Breast epithelium (tissue), 4 donors: ENCODE measurements around the gene CDC14A. TPM values are rescaled to one million over a fixed set of nuclear protein-coding genes. Genes with fewer than 3 reads are reported as not detected.

ENCODE experiments used
- DNase-seq, 2 donors: peaks; one replicate each; pipeline ENCODE4 v3.0.0-alpha.2; 2019; ENCODE audit warnings: low spot score in 2 of 2
- H3K27ac ChIP-seq, 2 donors: fragments of 200-600 bp; sonication (generic) in 1 of 2; one replicate each; pipeline ENCODE4 v1.5.1; 2016 to 2019; ENCODE audit warnings: mild to moderate bottlenecking in 1 of 2
- H3K27me3 ChIP-seq, 2 donors: fragments of 200-600 bp; sonication (generic) in 1 of 2; one replicate each; pipeline versions ENCODE4 v1.5.1 to v1.6.0; 2017 to 2019; ENCODE audit warnings: control low read depth in 1 of 2, mild to moderate bottlenecking in 1 of 2
- H3K36me3 ChIP-seq: fragments of 200-600 bp; one replicate; pipeline ENCODE4 v1.5.1; 2019
- H3K4me1 ChIP-seq, 2 donors: fragments of 200-600 bp; sonication (generic); one replicate each; pipeline ENCODE4 v1.5.1; 2016 to 2019; ENCODE audit warnings: control low read depth in 1 of 2
- H3K4me3 ChIP-seq, 3 donors: fragments of 200-600 bp; sonication (generic); 1 replicate in 2 of 3; 2 replicates in 1 of 3; pipeline ENCODE4 v1.5.1; 2016 to 2019; ENCODE audit warnings: mild to moderate bottlenecking in 3 of 3, moderate library complexity in 2 of 3
- H3K9me3 ChIP-seq, 2 donors: fragments of 200-600 bp; sonication (generic) in 1 of 2; one replicate each; pipeline ENCODE4 v1.5.1; 2016 to 2019; ENCODE audit warnings: control low read depth in 1 of 2
- POLR2A ChIP-seq: fragments of 450-650 bp; IDR thresholded peaks from one replicate; pipeline ENCODE4 v1.6.1; 2016; ENCODE audit warnings: antibody characterized with exemption, mild to moderate bottlenecking, moderate library complexity
- POLR2AphosphoS5 ChIP-seq, 3 donors: sonication (generic); formaldehyde crosslinking; IDR thresholded peaks; one replicate each; pipeline ENCODE4 v1.6.1; 2017; ENCODE audit warnings: antibody characterized with exemption in 3 of 3
- intact Hi-C: fragments of 100-400 bp; cut with DNase I; formaldehyde crosslinking; loops from one replicate; pipeline ENCODE4 v1.15.1; 2023; ENCODE audit warnings: low total_unique reads
- total RNA-seq, 3 donors: library from RNA; depleted of rRNA; stranded (reverse); fragments of >200 nt; gene quantifications; one replicate each; pipeline ENCODE4 v1.1.0, GENCODE V29; 2016
- TF ChIP-seq, protein P1 (sequence below), 3 donors: fragments of 450-650 bp; IDR thresholded peaks; one replicate each; pipeline ENCODE4 v1.5.1; 2016 to 2017; ENCODE audit warnings: antibody characterized with exemption in 3 of 3, mild to moderate bottlenecking in 3 of 3, moderate library complexity in 3 of 3

CDC14A gene
- total RNA-seq, 3 donors from 2014 or later: 16.5 to 49.3 (median 33.1) TPM

DNA sequence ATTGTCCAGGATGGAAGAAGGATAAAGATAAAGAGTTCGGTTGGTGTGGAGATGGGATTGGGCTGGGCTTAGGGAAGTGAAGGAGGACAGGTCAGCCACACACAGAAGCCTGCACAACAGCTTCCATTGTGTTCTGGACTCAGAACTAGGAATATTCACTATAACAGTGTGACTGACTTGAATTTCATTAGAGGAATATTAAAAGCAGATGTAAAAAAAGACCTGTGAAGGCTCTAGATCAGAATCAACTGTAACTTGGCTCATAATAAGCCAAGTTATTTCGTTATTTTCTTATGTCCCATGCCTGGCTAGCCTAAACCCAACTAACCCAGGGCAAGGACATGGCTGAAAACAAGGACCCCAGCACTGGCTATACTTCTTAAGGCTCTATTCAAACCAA is 129.0 kb downstream of the CDC14A start:
- TF ChIP-seq POLR2AphosphoS5 (IDR thresholded peaks at IDR 0.05): no peak
- TF ChIP-seq POLR2A: no peak
- TF ChIP-seq, protein P1, sequence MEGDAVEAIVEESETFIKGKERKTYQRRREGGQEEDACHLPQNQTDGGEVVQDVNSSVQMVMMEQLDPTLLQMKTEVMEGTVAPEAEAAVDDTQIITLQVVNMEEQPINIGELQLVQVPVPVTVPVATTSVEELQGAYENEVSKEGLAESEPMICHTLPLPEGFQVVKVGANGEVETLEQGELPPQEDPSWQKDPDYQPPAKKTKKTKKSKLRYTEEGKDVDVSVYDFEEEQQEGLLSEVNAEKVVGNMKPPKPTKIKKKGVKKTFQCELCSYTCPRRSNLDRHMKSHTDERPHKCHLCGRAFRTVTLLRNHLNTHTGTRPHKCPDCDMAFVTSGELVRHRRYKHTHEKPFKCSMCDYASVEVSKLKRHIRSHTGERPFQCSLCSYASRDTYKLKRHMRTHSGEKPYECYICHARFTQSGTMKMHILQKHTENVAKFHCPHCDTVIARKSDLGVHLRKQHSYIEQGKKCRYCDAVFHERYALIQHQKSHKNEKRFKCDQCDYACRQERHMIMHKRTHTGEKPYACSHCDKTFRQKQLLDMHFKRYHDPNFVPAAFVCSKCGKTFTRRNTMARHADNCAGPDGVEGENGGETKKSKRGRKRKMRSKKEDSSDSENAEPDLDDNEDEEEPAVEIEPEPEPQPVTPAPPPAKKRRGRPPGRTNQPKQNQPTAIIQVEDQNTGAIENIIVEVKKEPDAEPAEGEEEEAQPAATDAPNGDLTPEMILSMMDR (IDR thresholded peaks at IDR 0.05): no peak
- intact Hi-C loops: no loop called here

DNA sequence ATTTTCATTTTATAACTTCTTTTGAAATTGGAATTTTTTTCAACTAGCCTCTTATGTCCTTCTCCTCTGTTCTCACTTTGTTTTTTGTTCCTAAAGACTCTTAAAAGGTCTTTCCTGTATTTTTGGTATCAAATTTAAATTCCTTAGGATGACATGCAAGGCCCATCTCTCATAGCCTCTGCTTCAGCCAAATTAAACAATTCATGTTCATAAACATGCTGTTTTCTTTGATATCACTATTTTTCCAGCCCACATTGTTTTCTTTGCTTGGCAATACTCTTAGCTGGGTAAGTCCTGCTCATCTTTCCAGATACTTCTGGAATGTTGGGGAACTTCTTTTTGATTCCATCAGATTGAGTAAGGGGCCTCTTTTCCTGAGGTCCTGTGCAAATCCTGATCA is 129.9 kb downstream of the CDC14A start:
- no peak for TF ChIP-seq POLR2A
- TF ChIP-seq, protein P1 (IDR thresholded peaks at IDR 0.05): no peak
- no peak for TF ChIP-seq POLR2AphosphoS5 (IDR thresholded peaks at IDR 0.05)
- intact Hi-C loops: no loop called here
- Histone ChIP-seq H3K27me3 (no peaks in the 10 kb centered on the region), H3K27ac (no peak overlapping the region), H3K36me3 (no peaks in the 10 kb centered on the region), H3K4me1 (no peaks in the 10 kb centered on the region), H3K4me3 (no peak overlapping the region), H3K9me3 (no peaks in the 10 kb centered on the region)
- no peak for DNase-seq

More for the DNA sequence above, 129.0 kb downstream of the CDC14A start:
- no peaks in the 10 kb centered on the region for H3K9me3 ChIP-seq
- no peak overlapping the region for H3K4me3 ChIP-seq
- no peak for DNase-seq
- H3K36me3 ChIP-seq: no peaks in the 10 kb centered on the region
- no peaks in the 10 kb centered on the region for H3K27me3 ChIP-seq
- no peaks in the 10 kb centered on the region for H3K4me1 ChIP-seq
- no peak overlapping the region for H3K27ac ChIP-seq

DNA sequence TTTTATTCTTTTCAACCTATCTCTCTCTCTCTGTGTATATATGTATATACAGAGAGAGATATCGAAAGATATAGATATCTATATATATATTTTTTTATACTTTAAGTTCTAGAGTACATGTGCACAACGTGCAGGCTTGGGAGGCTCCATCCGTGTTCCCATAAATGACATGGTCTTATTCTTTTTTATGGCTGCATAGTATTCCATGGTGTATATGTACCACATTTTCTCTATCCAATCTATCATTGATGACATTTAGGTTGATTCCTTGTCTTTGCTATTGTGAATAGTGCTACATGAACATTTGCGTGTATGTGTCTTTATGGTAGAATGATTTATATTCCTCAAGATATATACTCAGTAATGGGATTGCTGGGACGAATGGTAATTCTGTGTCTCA is 130.4 kb downstream of the CDC14A start:
- no peak for DNase-seq
- Histone ChIP-seq H3K27ac (no peak overlapping the region), H3K4me3 (no peak overlapping the region), H3K36me3 (no peaks in the 10 kb centered on the region), H3K4me1 (no peaks in the 10 kb centered on the region), H3K9me3 (no peaks in the 10 kb centered on the region), H3K27me3 (no peaks in the 10 kb centered on the region)
- intact Hi-C loops: no loop called here
- TF ChIP-seq POLR2A: no peak

DNA sequence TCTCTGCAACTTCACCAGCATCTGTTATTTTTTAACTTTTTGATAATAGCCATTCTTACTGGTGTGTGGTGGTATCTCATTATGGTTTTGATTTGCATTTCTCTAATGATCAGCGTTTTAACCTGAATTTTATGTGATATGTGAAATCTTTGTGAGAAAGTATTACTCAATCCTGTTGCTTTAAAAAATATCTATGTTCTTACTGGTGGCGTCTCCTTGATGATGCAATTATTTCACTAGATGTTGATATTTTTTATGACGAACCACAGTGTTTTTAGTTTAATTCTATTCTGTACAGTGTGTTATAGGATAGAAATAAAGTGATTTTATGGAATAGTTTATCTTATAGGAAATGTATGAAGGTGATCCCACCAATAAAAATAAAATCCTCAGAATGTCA is 130.9 kb downstream of the CDC14A start:
- no peak for TF ChIP-seq POLR2A
- TF ChIP-seq POLR2AphosphoS5 (IDR thresholded peaks at IDR 0.05): no peak
- TF ChIP-seq, protein P1 (IDR thresholded peaks at IDR 0.05): no peak
- Histone ChIP-seq H3K4me3 (no peak overlapping the region), H3K9me3 (no peaks in the 10 kb centered on the region), H3K36me3 (no peaks in the 10 kb centered on the region), H3K27ac (no peak overlapping the region), H3K4me1 (no peaks in the 10 kb centered on the region), H3K27me3 (no peaks in the 10 kb centered on the region)
- intact Hi-C loops: no loop called here
- DNase-seq: no peak

DNA sequence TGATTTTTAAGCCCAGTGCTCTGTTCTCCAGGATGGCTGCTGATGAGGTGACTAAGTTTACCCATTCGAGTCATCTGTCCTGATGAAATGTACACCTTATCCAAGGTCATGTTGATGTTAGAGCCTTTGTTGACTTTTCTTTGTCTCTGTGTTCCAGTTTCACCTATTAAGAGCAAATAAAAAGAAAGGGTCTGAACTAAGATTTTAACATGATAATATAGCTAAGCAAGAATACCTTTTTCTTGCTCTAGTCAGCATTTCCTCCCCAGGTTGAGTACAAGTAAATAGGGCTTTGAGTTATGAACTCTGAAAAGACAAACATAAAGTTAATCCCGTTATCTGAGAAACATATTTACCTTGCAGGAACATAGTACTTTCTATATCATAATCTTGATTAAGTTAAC is 133.6 kb downstream of the CDC14A start:
- Histone ChIP-seq H3K27ac (no peak overlapping the region), H3K4me1 (no peaks in the 10 kb centered on the region), H3K36me3 (no peaks in the 10 kb centered on the region), H3K4me3 (no peak overlapping the region), H3K27me3 (no peaks in the 10 kb centered on the region), H3K9me3 (no peaks in the 10 kb centered on the region)
- TF ChIP-seq, protein P1 (IDR thresholded peaks at IDR 0.05): no peak
- TF ChIP-seq POLR2AphosphoS5 (IDR thresholded peaks at IDR 0.05): no peak
- no peak for TF ChIP-seq POLR2A
- DNase-seq: no peak
- intact Hi-C loops: no loop called here
